ENCODE measurements around the gene USP8.
"Not testable (repeated sequence)": the region's sequence is repeated elsewhere in the genome, so short reads cannot be mapped to it uniquely, and the experiment has no call there.

USP8 gene

DNA sequence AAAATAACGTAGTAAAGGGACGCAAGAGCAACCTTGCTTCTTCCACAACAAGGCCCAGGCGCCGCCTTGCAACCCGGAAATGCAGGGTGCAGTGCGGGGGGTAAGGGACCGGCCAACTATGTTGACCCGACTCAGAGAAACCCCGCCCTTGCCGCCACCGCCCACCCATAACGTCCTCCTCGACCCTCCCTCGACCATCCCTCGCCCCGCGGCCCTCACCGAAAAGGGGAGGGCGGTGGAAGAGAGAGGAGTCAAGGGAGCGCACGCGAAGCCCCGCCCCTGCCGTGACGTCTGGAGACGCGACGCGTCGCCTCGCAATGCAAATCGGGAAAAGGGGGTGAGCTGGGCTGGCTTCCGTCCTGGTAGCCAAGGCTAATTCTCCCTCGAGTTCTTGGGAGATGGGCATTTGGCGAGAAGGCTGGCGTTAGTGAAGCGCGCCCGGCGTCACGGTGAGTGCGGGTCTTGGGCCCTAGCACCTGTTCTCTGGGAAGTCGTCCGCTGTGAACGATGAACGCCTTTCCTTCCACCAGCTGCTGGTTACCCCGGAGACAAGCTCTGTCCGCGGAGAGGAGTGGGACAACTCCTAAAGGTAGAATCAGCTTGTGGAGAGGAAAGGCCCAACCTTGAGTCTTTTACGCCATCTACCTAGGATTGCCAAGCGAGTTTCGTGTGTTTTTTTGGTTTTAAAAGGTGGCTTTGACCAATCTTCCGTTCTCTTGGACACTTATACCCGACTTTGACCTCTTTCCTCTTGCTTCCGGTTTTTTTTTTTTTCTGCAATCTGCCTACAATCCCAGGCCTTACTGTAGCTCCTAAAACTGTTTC lies at the start of gene USP8:
Gene USP8, plus strand, starts transcription at position 340 of the 825 bp plus-strand sequence. CDS start 14,669 bp downstream, outside the sequence.
- H3K4me3 ChIP-seq (ENCODE audit: low read depth, low read length) = peak within 1 kb of the TSS; percentile 97
- TF ChIP-seq, protein P1, sequence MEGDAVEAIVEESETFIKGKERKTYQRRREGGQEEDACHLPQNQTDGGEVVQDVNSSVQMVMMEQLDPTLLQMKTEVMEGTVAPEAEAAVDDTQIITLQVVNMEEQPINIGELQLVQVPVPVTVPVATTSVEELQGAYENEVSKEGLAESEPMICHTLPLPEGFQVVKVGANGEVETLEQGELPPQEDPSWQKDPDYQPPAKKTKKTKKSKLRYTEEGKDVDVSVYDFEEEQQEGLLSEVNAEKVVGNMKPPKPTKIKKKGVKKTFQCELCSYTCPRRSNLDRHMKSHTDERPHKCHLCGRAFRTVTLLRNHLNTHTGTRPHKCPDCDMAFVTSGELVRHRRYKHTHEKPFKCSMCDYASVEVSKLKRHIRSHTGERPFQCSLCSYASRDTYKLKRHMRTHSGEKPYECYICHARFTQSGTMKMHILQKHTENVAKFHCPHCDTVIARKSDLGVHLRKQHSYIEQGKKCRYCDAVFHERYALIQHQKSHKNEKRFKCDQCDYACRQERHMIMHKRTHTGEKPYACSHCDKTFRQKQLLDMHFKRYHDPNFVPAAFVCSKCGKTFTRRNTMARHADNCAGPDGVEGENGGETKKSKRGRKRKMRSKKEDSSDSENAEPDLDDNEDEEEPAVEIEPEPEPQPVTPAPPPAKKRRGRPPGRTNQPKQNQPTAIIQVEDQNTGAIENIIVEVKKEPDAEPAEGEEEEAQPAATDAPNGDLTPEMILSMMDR (IDR thresholded peaks at IDR 0.05; ENCODE audit: borderline replicate concordance, insufficient read depth, low read depth, low read length) = no peak

DNA sequence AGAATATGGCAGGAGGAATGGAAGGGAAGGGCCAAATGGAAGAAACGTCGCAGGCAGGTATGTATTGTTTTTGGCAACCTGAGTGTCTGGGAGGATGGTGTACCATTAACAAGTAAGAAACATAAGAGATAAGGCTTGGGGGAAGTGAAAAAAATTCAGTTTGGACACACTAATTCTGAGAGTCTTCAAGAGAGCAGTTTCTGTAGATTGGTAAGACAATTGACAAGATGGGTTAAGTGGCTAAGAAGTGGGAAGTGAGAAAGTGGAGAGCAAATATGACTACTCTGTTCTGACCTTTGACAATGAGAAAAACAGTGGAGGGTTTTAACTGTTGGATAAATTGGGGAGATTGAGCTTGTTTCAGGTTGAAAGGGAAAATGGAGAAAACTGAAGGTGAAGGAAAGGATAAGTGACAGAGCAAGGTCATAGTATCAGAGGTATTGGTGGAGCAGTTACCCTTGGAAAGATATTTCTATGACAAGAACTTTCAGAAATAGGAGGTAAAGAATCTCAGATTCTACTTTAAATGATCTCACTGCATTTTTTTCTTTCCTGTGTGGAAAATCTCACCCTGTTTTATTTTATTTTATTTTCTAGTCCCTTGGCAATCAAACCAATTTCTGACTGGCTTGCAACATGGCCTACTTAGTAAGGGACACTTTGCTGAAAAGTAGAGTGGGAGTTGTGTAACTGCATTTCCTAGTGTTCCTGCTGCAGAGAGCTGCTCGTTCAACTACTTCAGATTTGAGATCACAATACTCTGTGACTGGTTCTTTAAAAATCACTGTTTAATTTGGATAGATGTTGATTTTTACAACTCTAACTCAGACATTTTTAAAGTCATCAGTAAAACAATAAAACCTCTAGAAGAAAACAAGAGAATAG lies 46.1 kb upstream of the USP8 start:
- TF ChIP-seq, protein P1 (IDR thresholded peaks at IDR 0.05; ENCODE audit: borderline replicate concordance, insufficient read depth, low read depth, low read length) = no peak
- no peak overlapping the region for H3K4me3 ChIP-seq (ENCODE audit: low read depth, low read length)

DNA sequence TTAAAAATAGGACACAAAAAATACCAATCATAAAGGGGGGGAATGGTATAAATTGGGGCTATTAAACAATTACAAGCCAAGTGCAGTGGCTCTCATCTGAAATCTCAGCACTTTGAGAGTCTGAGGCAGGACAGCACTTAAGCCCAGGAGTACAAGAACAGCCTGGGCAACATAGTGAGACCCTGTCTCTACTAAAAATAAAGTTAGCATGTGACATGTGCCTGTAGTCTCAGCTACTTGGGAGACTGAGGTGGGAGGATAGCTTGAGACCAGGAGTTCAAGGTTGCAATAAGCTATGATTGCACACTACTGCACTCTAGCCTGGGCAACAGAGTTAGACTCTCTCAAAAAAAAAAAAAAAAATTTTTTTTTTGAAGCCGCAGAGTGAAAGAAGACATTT lies 45.4 kb upstream of the USP8 start:
- H3K4me3 ChIP-seq (ENCODE audit: low read depth, low read length) = no peak overlapping the region
- TF ChIP-seq, protein P1 (IDR thresholded peaks at IDR 0.05; ENCODE audit: borderline replicate concordance, insufficient read depth, low read depth, low read length) = no peak

DNA sequence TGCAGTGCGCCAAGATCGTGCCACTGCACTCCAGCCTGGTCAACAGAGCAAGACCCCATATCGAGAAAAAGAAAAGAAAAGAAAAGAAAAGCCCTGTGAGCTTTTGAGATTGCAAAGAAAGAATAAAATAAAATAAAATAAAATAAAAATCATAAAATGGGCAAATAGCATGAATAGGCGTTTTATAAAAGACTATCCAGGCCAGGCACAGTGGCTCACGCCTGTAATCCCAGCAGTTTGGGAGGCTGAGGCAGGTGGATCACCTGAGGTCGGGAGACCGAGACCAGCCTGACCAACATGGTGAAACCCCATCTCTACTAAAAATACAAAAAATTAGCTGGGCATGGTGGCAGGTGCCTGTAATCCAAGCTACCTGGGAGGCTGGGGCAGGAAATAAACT lies 44.8 kb upstream of the USP8 start:
- not testable (repeated sequence) for H3K4me3 ChIP-seq (ENCODE audit: low read depth, low read length)

DNA sequence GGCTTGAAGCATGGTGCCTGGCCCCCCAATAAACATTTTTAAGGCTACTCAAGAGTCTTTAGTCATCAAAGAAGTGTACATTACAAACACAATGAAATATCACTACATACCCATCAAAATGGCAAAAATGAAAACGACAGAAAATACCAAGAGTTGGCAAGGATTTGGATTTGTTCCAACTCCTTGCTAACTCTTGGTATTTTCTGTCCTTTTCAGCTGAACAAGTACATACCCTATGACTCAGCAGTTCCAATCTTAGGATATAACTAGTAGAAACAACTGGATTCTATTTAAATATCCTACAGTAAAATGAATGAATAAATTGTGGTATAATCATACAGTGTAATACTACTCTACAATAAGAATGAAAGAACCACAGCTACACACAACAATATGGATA lies 44.1 kb upstream of the USP8 start:
- TF ChIP-seq, protein P1 (IDR thresholded peaks at IDR 0.05; ENCODE audit: borderline replicate concordance, insufficient read depth, low read depth, low read length) = no peak
- H3K4me3 ChIP-seq (ENCODE audit: low read depth, low read length) = no peak overlapping the region

DNA sequence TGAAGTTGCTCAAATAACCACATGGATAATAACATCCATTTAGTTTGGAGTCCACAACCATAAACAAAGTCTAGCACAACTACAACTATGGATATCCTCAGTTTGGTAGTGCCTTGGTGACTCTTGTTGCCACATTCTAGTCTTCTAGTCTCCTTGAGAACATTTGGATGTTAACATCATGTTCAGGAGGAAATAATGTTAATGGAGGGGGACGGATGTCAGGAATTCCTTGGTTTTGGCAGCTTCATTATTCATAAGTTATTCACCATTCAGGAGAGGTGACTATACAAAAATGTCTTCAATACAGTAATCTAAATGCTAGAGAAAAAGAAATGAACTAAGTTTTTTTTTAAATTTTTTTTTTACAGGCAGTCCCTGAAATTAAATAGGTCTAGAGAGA lies 42.8 kb upstream of the USP8 start:
- H3K4me3 ChIP-seq (ENCODE audit: low read depth, low read length) = no peak overlapping the region
- TF ChIP-seq, protein P1 (IDR thresholded peaks at IDR 0.05; ENCODE audit: borderline replicate concordance, insufficient read depth, low read depth, low read length) = no peak

DNA sequence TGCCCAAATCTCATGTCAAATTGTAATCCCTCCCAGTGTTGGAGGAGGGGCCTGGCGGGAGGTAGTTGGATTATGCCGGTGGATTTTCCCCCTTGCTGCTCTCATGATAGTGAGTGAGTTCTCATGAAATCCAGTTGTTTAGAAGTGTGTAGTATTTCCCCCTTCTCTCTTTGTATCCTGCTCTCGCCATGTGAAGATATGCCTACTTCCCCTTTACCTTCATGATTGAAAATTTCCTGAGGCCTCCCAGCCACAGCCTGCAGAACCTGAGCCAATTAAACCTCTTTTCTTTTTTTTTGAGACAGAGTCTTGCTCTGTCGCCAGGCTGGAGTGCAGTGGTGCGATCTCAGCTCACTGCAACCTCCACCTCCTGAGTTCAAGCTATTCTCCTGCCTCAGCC lies 41.8 kb upstream of the USP8 start:
- H3K4me3 ChIP-seq (ENCODE audit: low read depth, low read length) = not testable (repeated sequence)
